ENCODE data around the gene RBMS3. TPM values are rescaled to one million over a fixed set of nuclear protein-coding genes. Genes with fewer than 3 reads are reported as not detected.

Gene RBMS3
- total and polyA plus RNA-seq, 2 experiments from 2014 or later: 3.2 to 7.4 TPM

DNA sequence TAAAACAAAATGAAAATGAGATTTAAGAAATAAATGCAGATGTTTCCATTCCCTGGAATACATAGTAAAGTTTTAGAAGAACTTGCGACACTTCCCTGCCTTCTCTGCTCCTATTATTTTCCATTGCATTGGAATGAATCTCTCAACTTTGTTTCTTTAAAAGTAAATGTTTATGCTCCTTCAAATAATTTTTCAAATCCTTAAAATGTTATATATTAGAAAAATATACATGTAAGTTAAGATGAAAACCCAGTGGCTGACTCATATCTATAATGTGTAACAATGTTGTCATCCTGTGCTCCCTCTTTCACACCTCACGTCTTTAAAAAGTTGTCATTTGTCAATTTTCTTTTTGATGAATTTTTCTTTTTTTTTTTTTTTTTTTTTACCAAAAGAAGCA, 3.6 kb downstream of the RBMS3 start:
- Histone ChIP-seq H3K79me2 (replicated peaks; ENCODE audit: insufficient read depth) (peaks cover 7% of the 10 kb centered on the region; the same call in 1 of the 2 replicates), H3K27me3 (ENCODE audit: insufficient read depth) (no peaks in the 10 kb centered on the region), H3K27ac (ENCODE audit: low read depth) (peak overlapping the region; percentile 21; the same call in 1 of the 2 replicates), H4K20me1 (replicated peaks; ENCODE audit: insufficient read depth) (no peaks in the 10 kb centered on the region), H3K36me3 (ENCODE audit: insufficient read depth) (no peaks in the 10 kb centered on the region), H3K4me1 (ENCODE audit: insufficient read depth) (peaks cover 83% of the 10 kb centered on the region), H2AFZ (no peak overlapping the region), H3K4me2 (no peak overlapping the region), H3K4me3 (no peak overlapping the region), H3F3A (replicated peaks; ENCODE audit: low read depth) (no peaks in the 10 kb centered on the region; the same call in 1 of the 2 replicates), H3K9me2 (ENCODE audit: insufficient read depth) (no peaks in the 10 kb centered on the region)
- H3K27ac Mint-ChIP-seq: no peak overlapping the region
- H3K9me3 Mint-ChIP-seq: no peaks in the 10 kb centered on the region
- no peak for DNase-seq (ENCODE audit: low spot score)
- no peak for ATAC-seq
- no peak for TF ChIP-seq ZNF114 (CRISPR knock-in tag; IDR thresholded peaks at IDR 0.05)
- H3K27me3 Mint-ChIP-seq (ENCODE audit: insufficient read depth, low read depth, poor library complexity): no peaks in the 10 kb centered on the region
- H3K4me1 Mint-ChIP-seq: peaks cover 74% of the 10 kb centered on the region
- no peaks in the 10 kb centered on the region for H3K36me3 Mint-ChIP-seq (ENCODE audit: low read depth)
- no peak overlapping the region for H3K4me3 Mint-ChIP-seq

DNA sequence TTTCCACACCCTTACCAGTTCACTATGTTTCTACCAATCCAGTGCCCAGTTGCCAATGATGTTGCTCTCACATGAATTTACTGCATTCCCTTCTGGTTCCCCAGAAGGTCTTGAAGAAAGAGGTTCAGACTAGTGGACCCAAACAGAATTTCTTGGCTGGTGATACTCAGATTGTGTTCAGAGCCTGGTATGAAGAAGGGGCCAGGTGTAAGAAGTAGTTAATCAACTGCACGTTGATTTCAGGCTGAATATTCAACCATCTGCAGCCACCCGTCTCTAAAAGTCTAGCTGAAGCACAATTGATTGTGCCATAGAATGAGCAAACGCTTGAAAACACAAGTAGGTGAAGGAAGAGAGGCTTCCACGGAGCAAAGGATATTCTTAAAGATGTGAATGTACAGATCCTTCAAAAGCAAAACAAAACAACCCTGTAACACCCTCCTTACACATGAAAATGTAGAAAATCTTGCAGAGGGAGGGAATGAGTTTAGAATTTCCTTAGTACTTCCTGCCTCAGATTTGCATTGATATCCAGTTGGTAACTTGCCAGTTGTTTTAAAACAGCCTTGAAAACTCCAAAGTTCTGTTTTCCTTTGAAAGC, 4.7 kb downstream of the RBMS3 start:
- no peaks in the 10 kb centered on the region for H4K20me1 ChIP-seq (replicated peaks; ENCODE audit: insufficient read depth)
- H3K27ac Mint-ChIP-seq: peak overlapping the region; percentile 33
- no peaks in the 10 kb centered on the region for H3K9me3 Mint-ChIP-seq
- peaks cover 77% of the 10 kb centered on the region for H3K4me1 ChIP-seq (ENCODE audit: insufficient read depth)
- H3K36me3 ChIP-seq (ENCODE audit: insufficient read depth): no peaks in the 10 kb centered on the region
- H2AFZ ChIP-seq: peak overlapping the region; percentile 19; the same call in 1 of the 2 replicates
- peaks cover 7% of the 10 kb centered on the region; the same call in 1 of the 2 replicates for H3K79me2 ChIP-seq (replicated peaks; ENCODE audit: insufficient read depth)
- ATAC-seq: no peak
- H3K4me1 Mint-ChIP-seq: peaks cover 70% of the 10 kb centered on the region
- TF ChIP-seq JUNB (IDR thresholded peaks at IDR 0.05; ENCODE audit: unreplicated experiment): no peak
- TF ChIP-seq NANOG (IDR thresholded peaks at IDR 0.05; ENCODE audit: borderline replicate concordance): no peak
- no peak for TF ChIP-seq ZNF114 (CRISPR knock-in tag; IDR thresholded peaks at IDR 0.05)
- TF ChIP-seq EZH2 (IDR thresholded peaks at IDR 0.05; ENCODE audit: low read depth, unreplicated experiment): no peak
- H3K4me3 Mint-ChIP-seq: peak overlapping the region; percentile 12; the same call in 1 of the 3 replicates
- H3K4me2 ChIP-seq: peak overlapping the region; percentile 24
- H3K27me3 Mint-ChIP-seq (ENCODE audit: insufficient read depth, low read depth, poor library complexity): no peaks in the 10 kb centered on the region
- H3K4me3 ChIP-seq: peak overlapping the region; percentile 20
- peak overlapping the region; percentile 90 for H3K27ac ChIP-seq (ENCODE audit: low read depth)
- no peaks in the 10 kb centered on the region for H3K9me2 ChIP-seq (ENCODE audit: insufficient read depth)
- DNase-seq (ENCODE audit: low spot score): no peak
- H3F3A ChIP-seq (replicated peaks; ENCODE audit: low read depth): no peaks in the 10 kb centered on the region; the same call in 1 of the 2 replicates
- H3K27me3 ChIP-seq (ENCODE audit: insufficient read depth): no peaks in the 10 kb centered on the region
- H3K36me3 Mint-ChIP-seq (ENCODE audit: low read depth): no peaks in the 10 kb centered on the region

GRCh38 chr3:29286478-29287240, 5.8 kb downstream of the RBMS3 start:
- no peak overlapping the region for H2AFZ ChIP-seq
- H3K27ac ChIP-seq (ENCODE audit: low read depth): peak overlapping the region; percentile 90
- no peaks in the 10 kb centered on the region for H3K9me2 ChIP-seq (ENCODE audit: insufficient read depth)
- H3K4me3 ChIP-seq: no peak overlapping the region
- H3K27me3 Mint-ChIP-seq (ENCODE audit: insufficient read depth, low read depth, poor library complexity): no peaks in the 10 kb centered on the region
- DNase-seq (ENCODE audit: low spot score) (no peak), ATAC-seq (no peak)
- H3K4me1 Mint-ChIP-seq: peaks cover 71% of the 10 kb centered on the region
- H3K36me3 Mint-ChIP-seq (ENCODE audit: low read depth): no peaks in the 10 kb centered on the region
- H3K79me2 ChIP-seq (replicated peaks; ENCODE audit: insufficient read depth): peaks cover 7% of the 10 kb centered on the region; the same call in 1 of the 2 replicates
- peak overlapping the region; percentile 33 for H3K27ac Mint-ChIP-seq
- H4K20me1 ChIP-seq (replicated peaks; ENCODE audit: insufficient read depth): no peaks in the 10 kb centered on the region
- H3K4me1 ChIP-seq (ENCODE audit: insufficient read depth): peaks cover 79% of the 10 kb centered on the region
- no peaks in the 10 kb centered on the region; the same call in 1 of the 2 replicates for H3F3A ChIP-seq (replicated peaks; ENCODE audit: low read depth)
- H3K27me3 ChIP-seq (ENCODE audit: insufficient read depth): no peaks in the 10 kb centered on the region
- no peak overlapping the region for H3K4me3 Mint-ChIP-seq
- H3K9me3 Mint-ChIP-seq: no peaks in the 10 kb centered on the region
- H3K4me2 ChIP-seq: peak overlapping the region; percentile 24; the same call in 1 of the 2 replicates
- no peaks in the 10 kb centered on the region for H3K36me3 ChIP-seq (ENCODE audit: insufficient read depth)
- TF ChIP-seq, protein P1, sequence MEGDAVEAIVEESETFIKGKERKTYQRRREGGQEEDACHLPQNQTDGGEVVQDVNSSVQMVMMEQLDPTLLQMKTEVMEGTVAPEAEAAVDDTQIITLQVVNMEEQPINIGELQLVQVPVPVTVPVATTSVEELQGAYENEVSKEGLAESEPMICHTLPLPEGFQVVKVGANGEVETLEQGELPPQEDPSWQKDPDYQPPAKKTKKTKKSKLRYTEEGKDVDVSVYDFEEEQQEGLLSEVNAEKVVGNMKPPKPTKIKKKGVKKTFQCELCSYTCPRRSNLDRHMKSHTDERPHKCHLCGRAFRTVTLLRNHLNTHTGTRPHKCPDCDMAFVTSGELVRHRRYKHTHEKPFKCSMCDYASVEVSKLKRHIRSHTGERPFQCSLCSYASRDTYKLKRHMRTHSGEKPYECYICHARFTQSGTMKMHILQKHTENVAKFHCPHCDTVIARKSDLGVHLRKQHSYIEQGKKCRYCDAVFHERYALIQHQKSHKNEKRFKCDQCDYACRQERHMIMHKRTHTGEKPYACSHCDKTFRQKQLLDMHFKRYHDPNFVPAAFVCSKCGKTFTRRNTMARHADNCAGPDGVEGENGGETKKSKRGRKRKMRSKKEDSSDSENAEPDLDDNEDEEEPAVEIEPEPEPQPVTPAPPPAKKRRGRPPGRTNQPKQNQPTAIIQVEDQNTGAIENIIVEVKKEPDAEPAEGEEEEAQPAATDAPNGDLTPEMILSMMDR (conservative IDR thresholded peaks at IDR 0.05; ENCODE audit: low read depth in 2 of 2): no peak
- TF ChIP-seq ZNF331 (CRISPR knock-in tag; IDR thresholded peaks at IDR 0.05; ENCODE audit: low read depth) (no peak), ZNF114 (CRISPR knock-in tag; IDR thresholded peaks at IDR 0.05) (no peak), ETS1 (IDR thresholded peaks at IDR 0.05) (no peak)
